ENCODE measurements around the gene CD3E. TPM values are rescaled to one million over a fixed set of nuclear protein-coding genes. Genes with fewer than 3 reads are reported as not detected.

The CD3E gene
- total RNA-seq (2014; rRNA removed; shearing (Covaris generic); ENCODE audit: low replicate concordance) = not detected in 2 replicates

- H3K9me3 ChIP-seq = no peaks in the 10 kb centered on the region
- H3K36me3 ChIP-seq = no peaks in the 10 kb centered on the region
- no peak for DNase-seq
- H3K4me3 ChIP-seq = no peak within 1 kb of the TSS
- peaks cover 15% of the 10 kb centered on the region; the same call in 1 of the 2 replicates for H3K27me3 ChIP-seq
Observed at GRCh38 chr11:118304568-118305248, at the start of gene CD3E. Gene CD3E, plus strand, starts transcription at chr11:118304730. Its CDS starts 223 bp downstream, at chr11:118304953.

DNA sequence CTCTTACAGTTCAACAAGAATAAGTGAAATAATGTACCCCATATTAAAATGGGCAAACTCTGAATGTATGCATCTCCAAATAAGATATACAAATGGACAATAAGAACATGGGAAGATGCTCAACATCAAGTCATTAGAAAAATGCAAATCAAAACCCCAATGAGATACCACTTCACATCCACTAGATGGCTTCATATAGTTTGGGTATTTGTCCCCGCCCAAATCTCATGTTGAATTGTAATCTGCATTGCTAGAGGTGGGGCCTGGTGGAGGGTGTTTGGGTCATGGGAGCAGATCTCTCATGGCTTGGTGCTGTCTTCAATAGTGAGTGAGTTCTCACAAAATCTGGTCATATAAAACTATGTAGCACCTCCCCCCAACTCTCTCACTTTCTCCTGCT, 46.1 kb upstream of the CD3E start:
- Histone ChIP-seq H3K4me3 (no peak overlapping the region), H3K27me3 (peaks cover 7% of the 10 kb centered on the region; the same call in 1 of the 2 replicates), H3K36me3 (no peaks in the 10 kb centered on the region), H3K9me3 (no peaks in the 10 kb centered on the region; the same call in 1 of the 2 replicates)
- no peak for DNase-seq

DNA sequence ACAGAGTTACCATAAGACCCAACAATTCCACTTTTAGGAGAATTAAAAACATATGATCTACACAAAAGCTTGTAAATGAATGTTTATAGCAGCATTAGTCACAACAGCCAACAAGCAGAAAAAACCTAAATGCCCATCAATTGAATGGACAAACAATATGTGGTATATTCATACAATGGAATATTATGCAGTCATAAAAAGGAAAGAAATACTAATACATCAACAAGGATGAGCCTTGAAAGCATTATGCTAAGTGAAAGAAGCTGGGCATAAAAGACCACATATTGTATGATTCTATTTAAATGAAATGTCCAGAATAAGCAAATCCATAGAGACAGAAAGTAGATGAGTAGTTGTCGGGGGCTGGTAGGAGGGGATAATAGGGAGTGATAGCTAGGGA, 45.4 kb upstream of the CD3E start:
- Histone ChIP-seq H3K4me3 (no peak overlapping the region), H3K36me3 (no peaks in the 10 kb centered on the region), H3K27me3 (peaks cover 7% of the 10 kb centered on the region; the same call in 1 of the 2 replicates), H3K9me3 (no peaks in the 10 kb centered on the region; the same call in 1 of the 2 replicates)
- DNase-seq = no peak

- no peak for DNase-seq
- Histone ChIP-seq H3K4me3 (no peak overlapping the region), H3K27me3 (peaks cover 6% of the 10 kb centered on the region; the same call in 1 of the 2 replicates)
Observed at GRCh38 chr11:118260353-118260752, 44.2 kb upstream of the CD3E start.

DNA sequence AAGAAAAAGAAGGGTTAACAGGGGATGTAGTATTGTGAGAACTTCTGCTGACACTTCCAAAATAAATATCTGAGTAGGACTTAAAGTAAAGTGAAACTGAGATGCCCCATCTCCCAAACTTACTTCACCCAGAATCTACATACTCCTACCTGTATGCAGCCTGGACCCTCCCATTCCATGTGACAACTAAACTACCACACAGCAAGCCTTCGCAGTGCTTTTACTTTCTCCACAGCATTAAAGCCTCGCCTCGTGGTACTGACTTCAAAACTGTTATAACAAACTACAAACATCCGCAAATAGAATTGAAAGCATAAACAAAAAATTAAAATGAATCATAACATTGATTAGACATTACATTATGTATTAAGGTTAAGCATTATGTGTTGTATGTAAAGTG, 41.4 kb upstream of the CD3E start:
- H3K27me3 ChIP-seq = no peaks in the 10 kb centered on the region; the same call in 1 of the 2 replicates

More at GRCh38 chr11:118260353-118260752, 44.2 kb upstream of the CD3E start:
- Histone ChIP-seq H3K9me3 (no peaks in the 10 kb centered on the region; the same call in 1 of the 2 replicates), H3K36me3 (no peaks in the 10 kb centered on the region)

DNA sequence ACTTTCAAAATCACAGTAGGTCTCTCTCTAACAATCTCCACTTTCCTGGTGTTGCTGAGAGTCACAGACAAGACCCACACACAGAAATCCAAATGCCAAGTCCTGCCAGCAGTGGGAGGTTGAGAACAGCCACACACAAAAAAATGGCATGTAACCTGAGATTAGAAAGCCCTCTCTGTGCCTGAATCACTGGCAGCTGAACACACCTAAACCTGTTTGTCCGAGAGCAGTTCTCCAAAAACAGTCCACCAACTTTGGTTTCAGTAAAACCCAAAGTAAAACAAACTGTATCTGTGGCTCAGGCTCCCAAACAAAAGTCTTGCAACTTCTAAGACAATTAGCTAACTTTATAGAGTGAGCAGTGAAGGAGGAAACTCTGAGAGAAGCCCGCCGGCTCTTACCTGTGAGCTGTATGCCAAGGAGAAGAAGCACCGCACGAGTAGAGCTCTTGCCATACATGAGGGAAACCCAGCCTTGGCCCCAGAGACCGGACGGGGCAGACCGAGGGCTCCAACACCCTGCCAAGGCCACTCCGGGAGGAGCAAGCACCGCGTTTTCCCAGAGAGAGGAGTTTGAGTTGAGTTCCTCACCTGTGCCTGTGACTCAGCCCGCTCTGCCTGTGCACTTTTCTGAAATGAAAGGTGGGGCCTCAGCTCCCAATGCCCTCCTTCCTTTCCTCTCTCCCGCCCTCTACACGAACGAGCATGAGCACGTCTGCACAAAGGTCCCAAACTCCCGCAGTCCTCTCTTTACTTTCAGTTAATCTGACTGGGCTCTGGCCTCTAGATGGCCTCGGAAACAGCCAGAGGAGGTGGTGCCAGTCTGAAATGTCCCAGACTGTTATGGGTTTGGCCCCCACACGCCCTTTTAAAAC, 40.6 kb upstream of the CD3E start, which contains the start of gene MPZL2:
Gene MPZL2 (minus strand): TSS at position 603 of the 874 bp plus-strand sequence. CDS start 144 bp downstream, at position 459.
- Histone ChIP-seq H3K36me3 (no peaks in the 10 kb centered on the region), H3K27me3 (peaks cover 3% of the 10 kb centered on the region; the same call in 1 of the 2 replicates), H3K9me3 (no peaks in the 10 kb centered on the region), H3K4me3 (peak within 1 kb of the TSS; percentile 24)
- peak; percentile 13 for DNase-seq

More for the DNA sequence above, 41.4 kb upstream of the CD3E start:
- no peaks in the 10 kb centered on the region for H3K36me3 ChIP-seq
- DNase-seq = no peak
- H3K9me3 ChIP-seq = no peaks in the 10 kb centered on the region; the same call in 1 of the 2 replicates
- no peak overlapping the region for H3K4me3 ChIP-seq

DNA sequence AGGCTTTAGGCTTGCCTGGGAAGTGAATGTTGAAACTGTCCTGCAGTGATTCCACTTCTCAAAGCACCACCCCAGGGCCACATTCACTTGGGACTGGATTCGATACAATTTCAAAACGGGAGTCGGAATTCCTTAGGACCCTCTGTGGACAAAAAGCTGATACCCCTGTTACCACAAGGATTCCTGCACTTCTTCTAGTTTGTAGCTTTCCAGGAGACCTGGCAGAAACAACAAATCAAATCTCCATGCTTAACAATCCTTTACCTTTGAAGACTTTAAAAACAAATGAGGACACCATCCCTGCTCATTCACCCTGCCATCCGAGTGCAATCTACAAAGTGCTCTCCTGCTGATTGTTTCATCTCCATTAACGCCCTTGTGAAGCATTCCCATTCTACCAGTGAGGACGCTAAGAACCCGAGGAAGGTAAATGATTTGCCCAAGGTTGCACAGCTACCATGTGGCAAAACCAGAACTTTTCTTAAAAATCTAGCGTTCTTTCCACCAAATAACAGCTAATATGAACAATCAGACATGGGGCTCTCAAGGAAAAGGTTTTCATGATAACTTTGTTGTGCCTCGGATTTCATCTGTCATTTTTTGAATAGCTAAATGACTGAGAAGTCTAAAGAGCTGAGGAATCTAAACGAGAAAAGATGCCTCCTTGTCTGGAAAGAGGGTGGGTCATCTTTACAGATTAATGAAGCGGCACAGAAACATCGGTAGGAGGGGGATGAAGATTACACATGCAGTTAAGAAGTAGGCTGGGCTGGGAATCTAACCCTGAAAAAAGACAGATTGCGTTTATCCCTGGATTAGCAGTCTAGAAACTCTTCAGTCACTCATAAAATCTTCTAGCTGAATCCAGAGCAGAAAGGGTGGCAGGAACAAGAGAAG, 39.7 kb upstream of the CD3E start:
- Histone ChIP-seq H3K4me3 (no peak overlapping the region; the same call in 1 of the 2 replicates), H3K9me3 (no peaks in the 10 kb centered on the region), H3K36me3 (no peaks in the 10 kb centered on the region), H3K27me3 (peaks cover 5% of the 10 kb centered on the region; the same call in 1 of the 2 replicates)
- no peak for DNase-seq

GRCh38 chr11:118265954-118266353, 38.6 kb upstream of the CD3E start:
- Histone ChIP-seq H3K36me3 (no peaks in the 10 kb centered on the region), H3K27me3 (peaks cover 5% of the 10 kb centered on the region; the same call in 1 of the 2 replicates), H3K9me3 (no peaks in the 10 kb centered on the region), H3K4me3 (no peak overlapping the region)
- DNase-seq = peak; percentile 7

DNA sequence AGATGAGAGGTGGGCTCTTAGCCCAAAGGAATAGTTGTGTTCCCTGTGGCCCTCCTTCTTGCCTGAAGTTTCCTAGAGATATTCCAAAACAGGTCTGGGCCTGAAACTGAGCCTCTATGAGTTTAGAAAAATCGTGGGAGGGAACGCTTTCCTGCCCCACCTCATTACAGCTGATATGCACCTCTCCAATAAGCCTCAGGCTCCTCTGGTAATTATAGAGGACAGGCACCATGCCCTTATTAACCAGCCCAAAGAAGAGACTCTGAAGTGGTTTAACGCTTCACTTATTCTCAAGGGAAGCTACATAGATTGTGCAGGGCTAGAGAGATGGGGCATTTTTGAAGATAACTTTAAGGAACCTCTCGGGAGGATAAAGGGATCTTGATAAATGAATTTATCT, 37.0 kb upstream of the CD3E start:
- Histone ChIP-seq H3K27me3 (peaks cover 5% of the 10 kb centered on the region; the same call in 1 of the 2 replicates), H3K9me3 (no peaks in the 10 kb centered on the region), H3K4me3 (no peak overlapping the region), H3K36me3 (no peaks in the 10 kb centered on the region)
- DNase-seq = no peak

GRCh38 chr11:118272001-118272400, 32.5 kb upstream of the CD3E start:
- no peak overlapping the region for H3K4me3 ChIP-seq
- H3K9me3 ChIP-seq = no peaks in the 10 kb centered on the region
- no peak for DNase-seq
- no peaks in the 10 kb centered on the region for H3K36me3 ChIP-seq
- peaks cover 5% of the 10 kb centered on the region; the same call in 1 of the 2 replicates for H3K27me3 ChIP-seq

GRCh38 chr11:118274186-118274585, 30.3 kb upstream of the CD3E start:
- no peak overlapping the region for H3K4me3 ChIP-seq
- H3K36me3 ChIP-seq = no peaks in the 10 kb centered on the region
- no peak for DNase-seq
- peaks cover 2% of the 10 kb centered on the region; the same call in 1 of the 2 replicates for H3K27me3 ChIP-seq
- H3K9me3 ChIP-seq = no peaks in the 10 kb centered on the region

- Histone ChIP-seq H3K36me3 (no peaks in the 10 kb centered on the region), H3K9me3 (no peaks in the 10 kb centered on the region), H3K27me3 (no peaks in the 10 kb centered on the region), H3K4me3 (no peak overlapping the region)
- DNase-seq = no peak
Observed at GRCh38 chr11:118275176-118275575, 29.4 kb upstream of the CD3E start.

DNA sequence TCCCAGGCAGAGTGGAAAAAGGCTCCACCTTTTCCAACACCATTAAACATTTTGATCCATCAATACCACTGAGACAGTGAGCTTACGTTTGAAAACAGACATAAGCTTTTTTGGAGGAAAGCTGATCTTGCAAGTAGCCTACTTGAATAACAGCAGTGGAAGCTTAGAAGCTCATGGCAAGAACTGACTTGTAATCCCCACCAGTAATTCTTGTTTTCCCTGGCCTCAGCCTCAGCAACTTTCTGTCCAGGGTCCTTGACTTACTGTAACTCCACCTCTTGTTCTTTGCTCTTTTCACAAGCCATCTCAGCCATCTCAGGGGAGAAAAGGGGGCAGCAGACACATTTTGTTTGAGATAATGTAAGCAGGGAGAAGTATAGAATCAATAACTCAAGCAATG, 28.1 kb upstream of the CD3E start:
- Histone ChIP-seq H3K36me3 (no peaks in the 10 kb centered on the region), H3K9me3 (no peaks in the 10 kb centered on the region), H3K4me3 (no peak overlapping the region), H3K27me3 (no peaks in the 10 kb centered on the region)
- DNase-seq = no peak

- no peak overlapping the region for H3K4me3 ChIP-seq
- H3K27me3 ChIP-seq = no peaks in the 10 kb centered on the region
- peak; percentile 43 for DNase-seq
- H3K9me3 ChIP-seq = no peaks in the 10 kb centered on the region
- no peaks in the 10 kb centered on the region for H3K36me3 ChIP-seq
Observed at GRCh38 chr11:118277312-118277711, 27.2 kb upstream of the CD3E start.

DNA sequence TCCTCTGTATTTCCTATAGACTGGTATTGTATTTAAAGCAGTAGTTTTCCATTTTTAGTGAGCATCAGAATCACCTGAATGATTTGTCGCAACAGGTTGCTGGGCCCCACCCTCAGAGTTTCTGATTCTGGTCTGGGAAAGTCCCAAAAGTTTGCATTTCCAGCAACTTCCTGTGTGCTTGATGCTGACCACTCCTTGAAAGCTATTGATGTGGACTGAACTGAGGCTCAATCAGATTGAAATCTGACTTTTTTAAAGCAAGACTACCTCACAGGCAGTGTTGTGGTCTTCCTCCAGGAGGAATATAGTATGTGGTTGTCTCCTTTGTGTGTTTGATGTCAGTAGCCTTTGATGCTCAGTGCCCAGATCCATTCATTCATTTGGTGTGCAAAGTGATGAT, 23.2 kb upstream of the CD3E start:
- no peaks in the 10 kb centered on the region for H3K36me3 ChIP-seq
- no peaks in the 10 kb centered on the region for H3K9me3 ChIP-seq
- 0 out of 2 replicates have a peak, but pooled peaks cover 2% of the 10 kb centered on the region for H3K27me3 ChIP-seq
- no peak overlapping the region for H3K4me3 ChIP-seq
- DNase-seq = no peak

DNA sequence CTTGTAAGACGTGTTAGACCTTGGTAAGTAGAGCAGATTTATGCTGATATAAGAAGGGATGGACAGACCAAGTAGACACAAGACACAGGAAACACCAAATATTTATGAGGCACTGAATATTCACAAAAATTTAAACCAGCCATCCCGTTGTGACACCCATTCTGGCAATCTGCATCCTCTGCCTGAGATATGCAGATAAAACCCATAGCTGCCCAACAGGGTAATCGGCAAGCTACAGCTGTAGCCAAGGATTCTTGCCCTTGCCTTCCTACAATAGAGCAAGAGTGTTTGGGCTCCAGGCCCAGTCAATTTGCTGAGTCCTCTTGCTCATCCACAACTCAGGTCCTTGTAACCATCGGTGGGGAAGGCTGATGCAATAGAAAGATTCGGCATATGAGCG, 21.9 kb upstream of the CD3E start:
- Histone ChIP-seq H3K36me3 (no peaks in the 10 kb centered on the region), H3K27me3 (0 out of 2 replicates have a peak, but pooled peaks cover 2% of the 10 kb centered on the region), H3K4me3 (no peak overlapping the region), H3K9me3 (no peaks in the 10 kb centered on the region)
- DNase-seq = no peak

Data from MG63 (cell line).